Measurements from ENCODE around the gene FBXO24.

DNA sequence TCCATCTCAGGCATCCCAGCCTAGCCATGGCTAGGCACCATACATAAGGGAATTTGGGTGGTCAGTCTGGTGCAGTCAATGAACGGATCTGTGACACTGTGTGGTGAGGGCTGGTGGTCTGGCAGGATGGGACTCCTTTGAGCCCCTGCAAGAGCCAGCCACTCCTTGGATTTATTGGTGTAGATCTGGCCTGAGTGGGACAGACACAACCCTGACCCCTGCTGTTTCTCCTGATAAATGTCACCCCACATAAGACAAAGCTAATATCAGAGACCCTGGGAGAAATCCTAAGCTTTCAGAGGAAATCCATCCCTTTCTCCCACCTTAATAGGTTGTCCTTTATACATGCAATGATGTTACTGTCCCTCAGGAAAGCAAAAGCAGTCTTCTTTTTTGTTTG lies 2.3 kb downstream of the FBXO24 start:
- no peak for TF ChIP-seq POLR2AphosphoS5 (IDR thresholded peaks at IDR 0.05; ENCODE audit: low read depth, low read length)
- no peak for TF ChIP-seq RFX5 (IDR thresholded peaks at IDR 0.05; ENCODE audit: borderline replicate concordance, low read depth, low read length)
- TF ChIP-seq, protein P1, sequence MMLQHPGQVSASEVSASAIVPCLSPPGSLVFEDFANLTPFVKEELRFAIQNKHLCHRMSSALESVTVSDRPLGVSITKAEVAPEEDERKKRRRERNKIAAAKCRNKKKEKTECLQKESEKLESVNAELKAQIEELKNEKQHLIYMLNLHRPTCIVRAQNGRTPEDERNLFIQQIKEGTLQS (IDR thresholded peaks at IDR 0.05; ENCODE audit: insufficient read depth, low read depth, low read length), result no peak
- no peak for TF ChIP-seq GABPA (IDR thresholded peaks at IDR 0.05; ENCODE audit: borderline replicate concordance, insufficient read depth, low read length)
- TF ChIP-seq, protein P2, sequence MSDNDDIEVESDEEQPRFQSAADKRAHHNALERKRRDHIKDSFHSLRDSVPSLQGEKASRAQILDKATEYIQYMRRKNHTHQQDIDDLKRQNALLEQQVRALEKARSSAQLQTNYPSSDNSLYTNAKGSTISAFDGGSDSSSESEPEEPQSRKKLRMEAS (IDR thresholded peaks at IDR 0.05), result no peak
- TF ChIP-seq, protein P3, sequence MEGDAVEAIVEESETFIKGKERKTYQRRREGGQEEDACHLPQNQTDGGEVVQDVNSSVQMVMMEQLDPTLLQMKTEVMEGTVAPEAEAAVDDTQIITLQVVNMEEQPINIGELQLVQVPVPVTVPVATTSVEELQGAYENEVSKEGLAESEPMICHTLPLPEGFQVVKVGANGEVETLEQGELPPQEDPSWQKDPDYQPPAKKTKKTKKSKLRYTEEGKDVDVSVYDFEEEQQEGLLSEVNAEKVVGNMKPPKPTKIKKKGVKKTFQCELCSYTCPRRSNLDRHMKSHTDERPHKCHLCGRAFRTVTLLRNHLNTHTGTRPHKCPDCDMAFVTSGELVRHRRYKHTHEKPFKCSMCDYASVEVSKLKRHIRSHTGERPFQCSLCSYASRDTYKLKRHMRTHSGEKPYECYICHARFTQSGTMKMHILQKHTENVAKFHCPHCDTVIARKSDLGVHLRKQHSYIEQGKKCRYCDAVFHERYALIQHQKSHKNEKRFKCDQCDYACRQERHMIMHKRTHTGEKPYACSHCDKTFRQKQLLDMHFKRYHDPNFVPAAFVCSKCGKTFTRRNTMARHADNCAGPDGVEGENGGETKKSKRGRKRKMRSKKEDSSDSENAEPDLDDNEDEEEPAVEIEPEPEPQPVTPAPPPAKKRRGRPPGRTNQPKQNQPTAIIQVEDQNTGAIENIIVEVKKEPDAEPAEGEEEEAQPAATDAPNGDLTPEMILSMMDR (IDR thresholded peaks at IDR 0.05; ENCODE audit: control extremely low read depth in 1 of 3, insufficient read depth in 1 of 3, low read depth in 1 of 3, low read length in 3 of 3), result peak in 1 of 3 experiments; percentile 6; a peak in 1 of 4 replicates

Data from H1 (cell line).